ENCODE results near the gene ACSL1. TPM values are rescaled to one million over a fixed set of nuclear protein-coding genes. Genes with fewer than 3 reads are reported as not detected.

ACSL1 gene
- total and polyA plus RNA-seq, 9 of the 15 experiments (the other 6 are each of a cell fraction or from before 2014, with no cell fraction given): 6.7 to 24.1 (median 15.0) TPM

DNA sequence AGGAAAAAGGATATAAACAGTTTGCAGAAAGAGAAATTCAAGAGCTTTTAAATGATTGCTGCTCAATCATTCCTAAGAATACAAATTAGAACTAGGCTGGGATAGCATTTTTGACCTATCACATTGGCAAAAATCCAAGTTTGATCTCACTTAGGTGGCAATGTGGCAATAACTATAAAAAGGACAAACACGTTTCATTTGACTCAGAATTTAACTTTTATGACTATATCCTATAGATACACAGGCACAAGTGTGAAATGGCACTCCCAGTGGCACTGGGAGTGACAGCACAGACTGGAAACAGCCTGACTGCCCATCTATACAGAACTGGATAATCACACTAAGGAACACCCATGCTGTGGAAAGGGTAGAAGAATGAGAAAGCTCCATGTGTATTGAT, 103.0 kb downstream of the ACSL1 start:
- peaks cover 33% of the 10 kb centered on the region; the same call in 2 of the 3 replicates for H3K79me2 ChIP-seq (ENCODE audit: control insufficient read depth, insufficient read depth, low read length)
- BruUV-seq (replicated peaks): no TSS peak

More for the DNA sequence above, 103.0 kb downstream of the ACSL1 start:
- Histone ChIP-seq H3K36me3 (ENCODE audit: control insufficient read depth, insufficient read depth, low read length) (peaks cover 93% of the 10 kb centered on the region), H3K9ac (ENCODE audit: insufficient read depth in 1 of 2, low read depth in 2 of 2, low read length in 2 of 2) (no peak overlapping the region), H3K27ac (ENCODE audit: extremely low read depth, low read depth, low read length) (no peak overlapping the region), H2AFZ (ENCODE audit: low read depth, low read length) (no peak overlapping the region), H3K4me2 (ENCODE audit: insufficient read depth, low read length) (no peak overlapping the region), H4K20me1 (replicated peaks; ENCODE audit: control insufficient read depth, insufficient read depth, low read length) (no peaks in the 10 kb centered on the region; the same call in 1 of the 2 replicates), H3K4me3 (no peak overlapping the region), H3K9me1 (ENCODE audit: control insufficient read depth, insufficient read depth, low read length) (no peaks in the 10 kb centered on the region), H3K27me3 (ENCODE audit: control insufficient read depth in 2 of 2, insufficient read depth in 2 of 2, low read length in 2 of 2) (no peaks in the 10 kb centered on the region), H3K9me3 (replicated peaks; ENCODE audit: control insufficient read depth, insufficient read depth, low read depth, low read length) (no peaks in the 10 kb centered on the region), H3K4me1 (replicated peaks in 1 of 2; ENCODE audit: control insufficient read depth in 2 of 2, insufficient read depth in 2 of 2, low read length in 2 of 2) (no peaks in the 10 kb centered on the region)
- no peak for FAIRE-seq
- DNase-seq (ENCODE audit: extremely low read depth in 1 of 4, low spot score in 3 of 4): peak in 1 of 4 experiments; percentile 8
- 55% methylated on average over 1 of the region's 1 CpG for WGBS (ENCODE audit: insufficient coverage, low coverage, missing lambda C conversion rate)
- ChIA-PET CTCF (ENCODE audit: low intra/inter-chr PET ratio) (no interaction called here), POLR2A (interaction anchor here (1.2 to 2.7 kb wide), 2 partner anchors 7 to 9 kb away, joined by 4 to 13 read pairs; no protein-coding TSS in a partner anchor)
- TF ChIP-seq PURB (CRISPR knock-in tag; IDR thresholded peaks at IDR 0.05; ENCODE audit: low read depth) (no peak), COPS2 (conservative IDR thresholded peaks at IDR 0.05) (no peak), NFIC (IDR thresholded peaks at IDR 0.05) (peak; percentile 57), ZNF324 (CRISPR knock-in tag; IDR thresholded peaks at IDR 0.05) (no peak)
- TF ChIP-seq, protein P1, sequence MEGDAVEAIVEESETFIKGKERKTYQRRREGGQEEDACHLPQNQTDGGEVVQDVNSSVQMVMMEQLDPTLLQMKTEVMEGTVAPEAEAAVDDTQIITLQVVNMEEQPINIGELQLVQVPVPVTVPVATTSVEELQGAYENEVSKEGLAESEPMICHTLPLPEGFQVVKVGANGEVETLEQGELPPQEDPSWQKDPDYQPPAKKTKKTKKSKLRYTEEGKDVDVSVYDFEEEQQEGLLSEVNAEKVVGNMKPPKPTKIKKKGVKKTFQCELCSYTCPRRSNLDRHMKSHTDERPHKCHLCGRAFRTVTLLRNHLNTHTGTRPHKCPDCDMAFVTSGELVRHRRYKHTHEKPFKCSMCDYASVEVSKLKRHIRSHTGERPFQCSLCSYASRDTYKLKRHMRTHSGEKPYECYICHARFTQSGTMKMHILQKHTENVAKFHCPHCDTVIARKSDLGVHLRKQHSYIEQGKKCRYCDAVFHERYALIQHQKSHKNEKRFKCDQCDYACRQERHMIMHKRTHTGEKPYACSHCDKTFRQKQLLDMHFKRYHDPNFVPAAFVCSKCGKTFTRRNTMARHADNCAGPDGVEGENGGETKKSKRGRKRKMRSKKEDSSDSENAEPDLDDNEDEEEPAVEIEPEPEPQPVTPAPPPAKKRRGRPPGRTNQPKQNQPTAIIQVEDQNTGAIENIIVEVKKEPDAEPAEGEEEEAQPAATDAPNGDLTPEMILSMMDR (IDR thresholded peaks at IDR 0.05 in 2 of 3, conservative IDR thresholded peaks at IDR 0.05 in 1 of 3; ENCODE audit: insufficient read depth in 2 of 3, low read depth in 1 of 3, low read length in 3 of 3): 0 out of 6 replicates have a peak, but pooled peaks of 2 of the 3 experiments have one; percentile 11 to 20
- peak; percentile 73 for ATAC-seq
- intact Hi-C loops (cut with micrococcal nuclease) (no loop called here), in situ Hi-C loops (cut with MboI) (no loop called here)

Measured in K562 (cell line).